ENCODE data around the gene CADPS.

DNA sequence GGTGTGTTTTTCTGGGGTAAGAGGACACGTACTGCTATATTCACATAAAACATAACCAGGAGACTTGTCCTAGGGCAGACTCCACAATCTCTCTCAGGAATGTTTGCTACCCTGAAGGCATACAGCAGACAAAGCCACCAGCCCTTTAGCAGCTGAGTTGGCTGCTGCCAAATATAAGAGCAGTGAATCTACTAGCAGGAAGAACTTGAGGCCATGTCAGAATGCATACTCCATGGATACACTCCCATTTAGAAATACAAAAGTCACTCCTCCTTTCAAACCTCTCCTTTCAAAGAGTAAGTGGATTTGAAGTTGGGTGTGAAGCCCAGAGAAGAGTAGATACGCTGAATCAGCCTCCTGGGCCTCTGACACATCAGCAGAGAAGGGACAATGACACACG, 94.1 kb downstream of the CADPS start:
- no peak for TF ChIP-seq RARB (CRISPR knock-in tag; IDR thresholded peaks at IDR 0.05)
- no peak for TF ChIP-seq TCF4 (CRISPR knock-in tag; IDR thresholded peaks at IDR 0.05; ENCODE audit: borderline replicate concordance)
- TF ChIP-seq ZNF8 (CRISPR knock-in tag; IDR thresholded peaks at IDR 0.05), result no peak
- TF ChIP-seq, protein P1, sequence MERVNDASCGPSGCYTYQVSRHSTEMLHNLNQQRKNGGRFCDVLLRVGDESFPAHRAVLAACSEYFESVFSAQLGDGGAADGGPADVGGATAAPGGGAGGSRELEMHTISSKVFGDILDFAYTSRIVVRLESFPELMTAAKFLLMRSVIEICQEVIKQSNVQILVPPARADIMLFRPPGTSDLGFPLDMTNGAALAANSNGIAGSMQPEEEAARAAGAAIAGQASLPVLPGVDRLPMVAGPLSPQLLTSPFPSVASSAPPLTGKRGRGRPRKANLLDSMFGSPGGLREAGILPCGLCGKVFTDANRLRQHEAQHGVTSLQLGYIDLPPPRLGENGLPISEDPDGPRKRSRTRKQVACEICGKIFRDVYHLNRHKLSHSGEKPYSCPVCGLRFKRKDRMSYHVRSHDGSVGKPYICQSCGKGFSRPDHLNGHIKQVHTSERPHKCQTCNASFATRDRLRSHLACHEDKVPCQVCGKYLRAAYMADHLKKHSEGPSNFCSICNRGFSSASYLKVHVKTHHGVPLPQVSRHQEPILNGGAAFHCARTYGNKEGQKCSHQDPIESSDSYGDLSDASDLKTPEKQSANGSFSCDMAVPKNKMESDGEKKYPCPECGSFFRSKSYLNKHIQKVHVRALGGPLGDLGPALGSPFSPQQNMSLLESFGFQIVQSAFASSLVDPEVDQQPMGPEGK (CRISPR knock-in tag; IDR thresholded peaks at IDR 0.05; ENCODE audit: borderline replicate concordance), result no peak
- TF ChIP-seq, protein P2, sequence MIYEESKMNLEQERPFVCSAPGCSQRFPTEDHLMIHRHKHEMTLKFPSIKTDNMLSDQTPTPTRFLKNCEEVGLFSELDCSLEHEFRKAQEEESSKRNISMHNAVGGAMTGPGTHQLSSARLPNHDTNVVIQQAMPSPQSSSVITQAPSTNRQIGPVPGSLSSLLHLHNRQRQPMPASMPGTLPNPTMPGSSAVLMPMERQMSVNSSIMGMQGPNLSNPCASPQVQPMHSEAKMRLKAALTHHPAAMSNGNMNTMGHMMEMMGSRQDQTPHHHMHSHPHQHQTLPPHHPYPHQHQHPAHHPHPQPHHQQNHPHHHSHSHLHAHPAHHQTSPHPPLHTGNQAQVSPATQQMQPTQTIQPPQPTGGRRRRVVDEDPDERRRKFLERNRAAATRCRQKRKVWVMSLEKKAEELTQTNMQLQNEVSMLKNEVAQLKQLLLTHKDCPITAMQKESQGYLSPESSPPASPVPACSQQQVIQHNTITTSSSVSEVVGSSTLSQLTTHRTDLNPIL (CRISPR knock-in tag; IDR thresholded peaks at IDR 0.05; ENCODE audit: low read depth), result no peak
- TF ChIP-seq TOX (CRISPR knock-in tag; IDR thresholded peaks at IDR 0.05; ENCODE audit: borderline replicate concordance), result no peak
- TF ChIP-seq OSR1 (CRISPR knock-in tag; IDR thresholded peaks at IDR 0.05), result no peak
- no peak for TF ChIP-seq ZNF70 (CRISPR knock-in tag; IDR thresholded peaks at IDR 0.05)
